GM18873 (cell line): Measurements from ENCODE around the gene NFKBIZ.
A peak's percentile ranks its signal among the peaks of the same experiment; 100 is the strongest.

Source experiments
- ATAC-seq: cut with Tn5 transposase; IDR thresholded peaks from one replicate; pipeline ENCODE4 v1.9.1; 2021; ENCODE audit warnings: mild to moderate bottlenecking, moderate library complexity, moderate number of reproducible peaks; ENCODE audit not compliant: unreplicated experiment, low FRiP score

NFKBIZ gene

GRCh38 chr3:101825904-101826445 lies 23.3 kb upstream of the NFKBIZ start:
- no peak for ATAC-seq

GRCh38 chr3:101827211-101828174 lies 21.8 kb upstream of the NFKBIZ start:
- ATAC-seq = peak; percentile 83

- no peak for ATAC-seq
Measured at GRCh38 chr3:101828276-101828675, 21.0 kb upstream of the NFKBIZ start.

GRCh38 chr3:101828691-101829436 lies 20.4 kb upstream of the NFKBIZ start:
- ATAC-seq = peak; percentile 47

GRCh38 chr3:101829437-101829830 lies 19.9 kb upstream of the NFKBIZ start:
- ATAC-seq = no peak

- ATAC-seq = no peak
Measured at GRCh38 chr3:101829874-101830273, 19.4 kb upstream of the NFKBIZ start.

GRCh38 chr3:101833446-101833974 lies 15.8 kb upstream of the NFKBIZ start:
- no peak for ATAC-seq

GRCh38 chr3:101835676-101836075 lies 13.6 kb upstream of the NFKBIZ start:
- ATAC-seq = no peak

- ATAC-seq = no peak
Measured at GRCh38 chr3:101836160-101836559, 13.2 kb upstream of the NFKBIZ start.

GRCh38 chr3:101836652-101837598 lies 12.4 kb upstream of the NFKBIZ start:
- no peak for ATAC-seq

GRCh38 chr3:101838691-101839090 lies 10.6 kb upstream of the NFKBIZ start:
- ATAC-seq = no peak

GRCh38 chr3:101840066-101840465 lies 9.2 kb upstream of the NFKBIZ start:
- ATAC-seq = no peak

- no peak for ATAC-seq
Measured at GRCh38 chr3:101842245-101842934, 6.9 kb upstream of the NFKBIZ start.

GRCh38 chr3:101842935-101843330 lies 6.4 kb upstream of the NFKBIZ start:
- ATAC-seq = no peak

- no peak for ATAC-seq
Measured at GRCh38 chr3:101845425-101845824, 3.9 kb upstream of the NFKBIZ start.

GRCh38 chr3:101846709-101847108 lies 2.6 kb upstream of the NFKBIZ start:
- ATAC-seq = no peak

GRCh38 chr3:101847328-101847727 lies 2.0 kb upstream of the NFKBIZ start:
- ATAC-seq = no peak

GRCh38 chr3:101848326-101848725 lies 988 bp upstream of the NFKBIZ start:
- ATAC-seq = no peak

GRCh38 chr3:101849714-101850245 lies 466 bp downstream of the NFKBIZ start:
- ATAC-seq = peak; percentile 27
